ENCODE data around the gene OLA1.
"Not testable (repeated sequence)": the region's sequence is repeated elsewhere in the genome, so short reads cannot be mapped to it uniquely, and the experiment has no call there.

Gene OLA1

GRCh38 chr2:174280596-174280995, 32.3 kb upstream of the OLA1 start:
- Histone ChIP-seq H3K4me3 (no peak overlapping the region), H3K4me1 (no peaks in the 10 kb centered on the region), H3K27me3 (no peaks in the 10 kb centered on the region), H3K9me3 (no peaks in the 10 kb centered on the region), H3K36me3 (no peaks in the 10 kb centered on the region), H3K27ac (no peak overlapping the region)
- no peak for DNase-seq
- intact Hi-C loops (cut with DNase I; ENCODE audit: low total_unique reads): no loop called here
- TF ChIP-seq CTCF (IDR thresholded peaks at IDR 0.05): no peak

DNA sequence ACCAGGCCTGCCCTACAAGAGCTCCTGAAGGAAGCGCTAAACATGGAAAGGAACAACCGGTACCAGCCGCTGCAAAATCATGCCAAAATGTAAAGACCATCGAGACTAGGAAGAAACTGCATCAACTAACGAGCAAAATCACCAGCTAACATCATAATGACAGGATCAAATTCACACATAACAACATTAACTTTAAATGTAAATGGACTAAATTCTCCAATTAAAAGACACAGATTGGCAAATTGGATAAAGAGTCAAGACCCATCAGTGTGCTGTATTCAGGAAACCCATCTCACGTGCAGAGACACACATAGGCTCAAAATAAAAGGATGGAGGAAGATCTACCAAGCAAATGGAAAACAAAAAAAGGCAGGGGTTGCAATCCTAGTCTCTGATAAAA, 21.9 kb upstream of the OLA1 start:
- H3K4me3 ChIP-seq; H3K36me3 ChIP-seq; H3K27ac ChIP-seq; H3K9me3 ChIP-seq; H3K4me1 ChIP-seq; intact Hi-C loops (cut with DNase I; ENCODE audit: low total_unique reads); DNase-seq; H3K27me3 ChIP-seq: not testable (repeated sequence)

GRCh38 chr2:174266288-174266687, 18.0 kb upstream of the OLA1 start:
- peaks cover 0 to 15% of the 10 kb centered on the region in 2 donors for H3K27me3 ChIP-seq
- H3K36me3 ChIP-seq: no peaks in the 10 kb centered on the region
- H3K4me3 ChIP-seq: no peak overlapping the region
- intact Hi-C loops (cut with DNase I; ENCODE audit: low total_unique reads): no loop called here
- H3K9me3 ChIP-seq: no peaks in the 10 kb centered on the region
- H3K27ac ChIP-seq: no peak overlapping the region
- no peak for DNase-seq
- TF ChIP-seq CTCF (IDR thresholded peaks at IDR 0.05): no peak
- no peaks in the 10 kb centered on the region for H3K4me1 ChIP-seq

DNA sequence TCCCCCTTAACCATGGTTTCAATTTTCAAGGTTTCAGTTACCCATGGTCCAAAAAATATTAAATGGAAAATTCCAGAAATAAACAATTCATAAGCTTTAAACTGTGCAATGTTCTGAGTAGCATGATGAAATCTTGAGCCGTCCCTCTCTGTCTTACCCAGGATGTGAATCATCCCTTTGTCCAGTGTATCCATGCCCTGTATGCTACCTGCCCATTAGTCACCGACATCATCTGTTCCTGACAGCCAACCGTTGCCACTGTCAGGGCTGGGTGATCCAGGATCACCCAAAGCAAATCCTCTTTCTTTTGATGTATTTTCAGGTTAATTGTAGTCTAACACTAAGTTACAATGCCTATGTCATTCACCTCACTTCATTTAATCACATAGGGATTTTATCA, 15.7 kb upstream of the OLA1 start:
- intact Hi-C loops (cut with DNase I; ENCODE audit: low total_unique reads): no loop called here
- H3K27me3 ChIP-seq: peaks cover 0 to 13% of the 10 kb centered on the region in 2 donors
- no peaks in the 10 kb centered on the region for H3K9me3 ChIP-seq
- no peaks in the 10 kb centered on the region for H3K4me1 ChIP-seq
- no peak for DNase-seq
- no peak overlapping the region for H3K4me3 ChIP-seq
- no peak overlapping the region for H3K27ac ChIP-seq
- no peaks in the 10 kb centered on the region for H3K36me3 ChIP-seq
- TF ChIP-seq CTCF (IDR thresholded peaks at IDR 0.05): no peak

DNA sequence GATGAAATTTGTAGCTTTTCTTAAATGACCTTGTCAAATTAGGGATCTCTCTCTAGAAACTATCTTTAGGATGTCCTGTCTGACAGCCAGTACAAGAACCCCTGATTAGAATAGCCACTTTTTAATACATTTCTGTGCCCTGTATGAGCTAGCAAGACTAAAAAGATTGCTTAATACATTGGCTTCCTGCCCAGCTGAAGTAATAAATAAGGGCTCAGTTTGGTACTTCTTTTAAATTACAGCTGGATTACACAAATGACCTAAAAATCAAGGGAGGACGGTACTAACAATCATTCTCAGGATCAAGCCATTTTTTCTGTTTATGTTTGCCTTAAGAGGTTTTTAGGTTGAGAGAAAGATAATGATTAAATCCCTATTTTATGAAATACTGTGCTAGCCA, 11.6 kb upstream of the OLA1 start:
- H3K27ac ChIP-seq: no peak overlapping the region
- no peaks in the 10 kb centered on the region for H3K4me1 ChIP-seq
- peaks cover 0 to 8% of the 10 kb centered on the region in 2 donors for H3K27me3 ChIP-seq
- H3K4me3 ChIP-seq: no peak overlapping the region
- no peaks in the 10 kb centered on the region for H3K9me3 ChIP-seq
- TF ChIP-seq CTCF (IDR thresholded peaks at IDR 0.05): no peak
- H3K36me3 ChIP-seq: no peaks in the 10 kb centered on the region
- no peak for DNase-seq
- intact Hi-C loops (cut with DNase I; ENCODE audit: low total_unique reads): loop anchor here (10.0 kb wide), 1 partner anchor 75 kb away; the partner anchor contains the start of gene SP9

DNA sequence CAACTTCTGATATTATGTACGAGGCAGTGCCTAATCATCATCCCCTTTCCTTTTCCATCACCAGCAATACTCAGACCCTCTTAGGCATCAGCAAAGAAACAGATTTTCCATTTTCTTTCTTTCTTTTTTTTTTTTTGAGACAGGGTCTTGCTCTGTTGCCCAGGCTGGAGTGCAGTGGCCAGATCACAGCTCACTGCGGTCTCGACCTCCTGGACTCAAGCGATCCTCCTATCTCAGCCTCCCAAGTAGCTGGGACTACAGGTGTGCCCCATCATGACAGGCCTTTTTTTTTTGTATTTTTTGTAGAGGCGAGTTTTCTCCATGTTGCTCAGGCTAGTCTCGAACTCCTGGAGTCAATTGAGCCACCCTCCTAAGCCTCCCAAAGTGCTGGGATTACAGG, 5.9 kb upstream of the OLA1 start:
- intact Hi-C loops (cut with DNase I; ENCODE audit: low total_unique reads): loop anchor here (10.0 kb wide), 1 partner anchor 81 kb away; the partner anchor contains the start of gene SP9

More for the DNA sequence above, 5.9 kb upstream of the OLA1 start:
- DNase-seq: no peak
- no peak for TF ChIP-seq CTCF (IDR thresholded peaks at IDR 0.05)
- H3K9me3 ChIP-seq: no peaks in the 10 kb centered on the region
- H3K4me3 ChIP-seq: no peak overlapping the region
- no peaks in the 10 kb centered on the region for H3K36me3 ChIP-seq
- H3K27ac ChIP-seq: no peak overlapping the region
- no peaks in the 10 kb centered on the region for H3K27me3 ChIP-seq
- H3K4me1 ChIP-seq: no peaks in the 10 kb centered on the region

Measured in tibial artery (tissue), 4 donors.